SK-N-SH (cell line): ENCODE data around the gene TMEM267. TPM values are rescaled to one million over a fixed set of nuclear protein-coding genes. Genes with fewer than 3 reads are reported as not detected.

Source experiments
- CTCF ChIA-PET: fragments of 300-600, 350-600 bp; formaldehyde crosslinking; extraction: SDS; loops from one replicate; lab custom pipeline; 2021; lab: Yijun Ruan, JAX
- POLR2A ChIA-PET: fragments of 350-600 bp; sonication (Branson Sonifier 250); formaldehyde crosslinking; extraction: SDS; loops from one replicate; lab custom pipeline; 2020; ENCODE audit warnings: antibody characterized with exemption, inconsistent platforms; lab: Yijun Ruan, JAX
- DNase-seq: peaks from one replicate; pipeline ENCODE4 v3.0.0; 2012
- H2AFZ ChIP-seq: fragments of 200-600 bp; sonication (generic); 2 replicates; pipeline ENCODE4 v1.8.1; 2016; ENCODE audit warnings: antibody characterized with exemption, mild to moderate bottlenecking, low read depth
- H3F3A ChIP-seq: fragments of 200-600 bp; sonication (generic); replicated peaks from 2 replicates; pipeline ENCODE3; 2016; ENCODE audit warnings: antibody characterized with exemption, mild to moderate bottlenecking; ENCODE audit not compliant: insufficient read depth
- H3K27ac ChIP-seq, 2 experiments: fragments of 200-500 bp in 1 of 2; fragments of 200-600 bp in 1 of 2; sonication (Bioruptor generic) in 1 of 2; sonication (generic), shearing (Covaris generic) in 1 of 2; 2 replicates each; pipeline versions ENCODE4 v1.5.1 to v1.6.1; 2014 to 2016; ENCODE audit warnings: low read depth in 2 of 2, inconsistent platforms in 1 of 2, low read length in 1 of 2, mild to moderate bottlenecking in 1 of 2, mixed read lengths in 1 of 2
- H3K27me3 ChIP-seq: fragments of 200-600 bp; sonication (generic), shearing (Covaris generic); 2 replicates; pipeline ENCODE4 v1.6.1; 2016; ENCODE audit warnings: mixed run types; ENCODE audit not compliant: insufficient read depth
- H3K36me3 ChIP-seq, 2 experiments: fragments of 200-500 bp in 1 of 2; fragments of 200-600 bp in 1 of 2; sonication (Bioruptor generic) in 1 of 2; sonication (generic) in 1 of 2; replicated peaks in 1 of 2; 2 replicates each; pipeline versions ENCODE3 to v1.5.1; 2014 to 2016; ENCODE audit warnings: low read length in 1 of 2, mild to moderate bottlenecking in 1 of 2; ENCODE audit not compliant: insufficient read depth in 2 of 2, control insufficient read depth in 1 of 2
- H3K4me1 ChIP-seq, 2 experiments: fragments of 200-500 bp in 1 of 2; fragments of 200-600 bp in 1 of 2; sonication (Bioruptor generic) in 1 of 2; sonication (generic), shearing (Covaris generic) in 1 of 2; 2 replicates each; pipeline versions ENCODE4 v1.5.1 to v1.6.1; 2014 to 2016; ENCODE audit warnings: low read depth in 1 of 2, low read length in 1 of 2, mixed run types in 1 of 2; ENCODE audit not compliant: insufficient read depth in 2 of 2, control insufficient read depth in 1 of 2
- H3K4me2 ChIP-seq: fragments of 200-600 bp; sonication (generic), shearing (Covaris generic); 2 replicates; pipeline ENCODE4 v1.6.1; 2017; ENCODE audit warnings: mixed run types
- H3K4me3 ChIP-seq, 2 experiments: fragments of 200-500 bp in 1 of 2; fragments of 200-600 bp in 1 of 2; sonication (Bioruptor generic) in 1 of 2; sonication (generic), shearing (Covaris generic) in 1 of 2; 2 replicates each; pipeline versions ENCODE4 v1.5.1 to v1.8.1; 2014 to 2016; ENCODE audit warnings: low read depth in 2 of 2, inconsistent platforms in 1 of 2, low read length in 1 of 2, mild to moderate bottlenecking in 1 of 2, mixed read lengths in 1 of 2, moderate library complexity in 1 of 2
- H3K79me2 ChIP-seq: fragments of 200-600 bp; sonication (generic); 2 replicates; pipeline ENCODE4 v1.8.1; 2017; ENCODE audit warnings: mild to moderate bottlenecking; ENCODE audit not compliant: insufficient read depth
- H3K9ac ChIP-seq: fragments of 200-600 bp; sonication (generic); 2 replicates; pipeline ENCODE4 v1.6.1; 2017; ENCODE audit warnings: mixed run types
- H3K9me2 ChIP-seq: fragments of 200-600 bp; sonication (generic); 2 replicates; pipeline ENCODE4 v1.6.1; 2017; ENCODE audit warnings: mixed run types
- H3K9me3 ChIP-seq: fragments of 200-600 bp; sonication (generic); 2 replicates; pipeline ENCODE4 v1.6.1; 2017; ENCODE audit warnings: mixed run types, mild to moderate bottlenecking, moderate library complexity
- H4K20me1 ChIP-seq: fragments of 200-600 bp; sonication (generic); 2 replicates; pipeline ENCODE4 v1.6.1; 2017; ENCODE audit warnings: mild to moderate bottlenecking, mixed run types; ENCODE audit not compliant: insufficient read depth
- ELF1 ChIP-seq: IDR thresholded peaks from 2 replicates; pipeline ENCODE4 v1.4.0; 2012
- EZH2phosphoT487 ChIP-seq: fragments of 200-600 bp; sonication (generic); IDR thresholded peaks from 2 replicates; pipeline ENCODE4 v1.6.1; 2017; ENCODE audit warnings: low read depth, mixed run types, mild to moderate bottlenecking, antibody characterized with exemption, moderate library complexity, borderline replicate concordance
- FOSL2 ChIP-seq: IDR thresholded peaks from 2 replicates; pipeline ENCODE4 v1.4.0; 2012; ENCODE audit warnings: low read depth, mild to moderate bottlenecking, moderate library complexity, borderline replicate concordance
- GABPA ChIP-seq: IDR thresholded peaks from 2 replicates; pipeline ENCODE4 v1.4.0; 2012; ENCODE audit warnings: low read depth, mild to moderate bottlenecking
- GATA2 ChIP-seq: sonication (generic); formaldehyde crosslinking; IDR thresholded peaks from 2 replicates; pipeline ENCODE4 v1.5.0; 2020; ENCODE audit warnings: mild to moderate bottlenecking, missing genetic modification reagents
- MEF2A ChIP-seq: IDR thresholded peaks from 2 replicates; pipeline ENCODE4 v1.4.0; 2012; ENCODE audit warnings: low read depth, borderline replicate concordance
- NFIC ChIP-seq: IDR thresholded peaks from 2 replicates; pipeline ENCODE4 v1.4.0; 2012; ENCODE audit warnings: borderline replicate concordance
- NRF1 ChIP-seq: IDR thresholded peaks from 2 replicates; pipeline ENCODE4 v1.6.1; 2012; ENCODE audit warnings: low read depth, mild to moderate bottlenecking, low read length
- POLR2AphosphoS5 ChIP-seq: IDR thresholded peaks from 2 replicates; pipeline ENCODE4 v1.6.1; 2012; ENCODE audit warnings: low read depth, low read length
- RAD21 ChIP-seq: IDR thresholded peaks from 2 replicates; pipeline ENCODE4 v1.6.1; 2012; ENCODE audit warnings: mild to moderate bottlenecking, low read length
- RXRA ChIP-seq: IDR thresholded peaks from 2 replicates; pipeline ENCODE4 v1.4.0; 2012; ENCODE audit warnings: low read depth, mild to moderate bottlenecking, borderline replicate concordance
- SIN3A ChIP-seq: IDR thresholded peaks from 2 replicates; pipeline ENCODE4 v1.6.1; 2012; ENCODE audit warnings: low read depth, mild to moderate bottlenecking, low read length, moderate library complexity, borderline replicate concordance
- SMC3 ChIP-seq: IDR thresholded peaks from 2 replicates; pipeline ENCODE4 v1.6.1; 2012; ENCODE audit warnings: low read depth, low read length, improper control_type of control experiment
- TAF1 ChIP-seq: IDR thresholded peaks from 2 replicates; pipeline ENCODE4 v1.6.1; 2012; ENCODE audit warnings: low read depth, mild to moderate bottlenecking, low read length, moderate library complexity, borderline replicate concordance
- TCF12 ChIP-seq: IDR thresholded peaks from 2 replicates; pipeline ENCODE4 v1.4.0; 2012
- TEAD4 ChIP-seq: IDR thresholded peaks from 2 replicates; pipeline ENCODE4 v1.4.0; 2012; ENCODE audit warnings: mild to moderate bottlenecking, borderline replicate concordance; ENCODE audit not compliant: insufficient read depth
- WGBS: methylation state at CpG from one replicate; pipeline ENCODE4 v1.1.6; 2017; ENCODE audit warnings: low lambda C conversion rate; 5-methylcytosine and 5-hydroxymethylcytosine counted together
- polyA plus RNA-seq, 3 experiments: library from polyadenylated mRNA; depleted of rRNA; stranded (reverse); fragments of >200 nt; gene quantifications; 2 replicates each; pipeline ENCODE4 v1.2.3, GENCODE V29; 2012
- TF ChIP-seq, protein P1 (sequence below): fragments of 150-350 bp; IDR thresholded peaks from 2 replicates; pipeline ENCODE4 v1.6.1; 2016; ENCODE audit warnings: mild to moderate bottlenecking, low read depth, low read length
- TF ChIP-seq, protein P2 (sequence below): IDR thresholded peaks from 2 replicates; pipeline ENCODE4 v1.4.0; 2012; ENCODE audit warnings: low read depth
- TF ChIP-seq, protein P3 (sequence below): fragments of 200-600 bp; sonication (generic); IDR thresholded peaks from 2 replicates; pipeline ENCODE4 v1.6.1; 2017; ENCODE audit warnings: antibody characterized with exemption, mild to moderate bottlenecking, moderate library complexity
- TF ChIP-seq, protein P4 (sequence below): IDR thresholded peaks from 2 replicates; pipeline ENCODE4 v1.4.0; 2012; ENCODE audit warnings: low read depth, borderline replicate concordance
- TF ChIP-seq, protein P5 (sequence below): IDR thresholded peaks from 2 replicates; pipeline ENCODE4; 2012

The TMEM267 gene
- polyA plus RNA-seq, 1 of the 3 experiments (the other 2 are of a cell fraction) = 5.7 TPM

DNA sequence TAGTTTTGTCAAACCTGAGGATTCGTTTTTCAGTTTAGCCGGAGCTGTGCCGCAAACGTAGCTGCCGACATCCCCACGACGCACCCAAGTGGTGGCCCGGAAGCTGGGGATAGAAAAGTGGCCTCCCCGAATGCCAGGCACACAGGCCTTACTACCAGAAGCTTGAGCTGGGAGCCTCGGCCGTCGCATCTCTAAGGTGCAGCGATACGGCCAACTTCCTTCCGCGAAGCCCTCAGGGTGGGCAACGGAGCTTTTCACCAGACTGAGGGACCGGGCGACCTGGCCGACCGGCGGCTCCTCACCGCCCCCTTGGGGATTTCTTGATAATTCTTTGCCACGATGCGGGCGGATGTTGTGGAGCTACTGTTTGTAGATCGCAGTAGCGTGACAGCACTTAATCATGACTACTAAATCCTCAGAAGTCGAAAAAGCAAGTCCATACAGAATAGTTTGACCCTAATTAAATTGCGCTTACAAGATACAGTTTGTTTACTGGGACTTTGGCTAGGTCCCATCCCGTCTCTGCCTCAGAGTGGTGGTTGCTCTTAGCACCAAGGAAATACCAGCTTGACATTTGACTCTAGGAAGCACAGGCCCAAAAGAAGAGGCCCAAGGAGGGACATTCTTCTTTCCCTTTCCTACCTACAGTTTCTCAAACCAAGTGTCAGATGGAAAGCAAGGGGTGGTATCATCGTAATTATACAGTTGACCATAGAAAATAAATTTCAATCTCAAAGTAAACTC, 613 bp upstream of the TMEM267 start (continued):
- TF ChIP-seq, protein P1, sequence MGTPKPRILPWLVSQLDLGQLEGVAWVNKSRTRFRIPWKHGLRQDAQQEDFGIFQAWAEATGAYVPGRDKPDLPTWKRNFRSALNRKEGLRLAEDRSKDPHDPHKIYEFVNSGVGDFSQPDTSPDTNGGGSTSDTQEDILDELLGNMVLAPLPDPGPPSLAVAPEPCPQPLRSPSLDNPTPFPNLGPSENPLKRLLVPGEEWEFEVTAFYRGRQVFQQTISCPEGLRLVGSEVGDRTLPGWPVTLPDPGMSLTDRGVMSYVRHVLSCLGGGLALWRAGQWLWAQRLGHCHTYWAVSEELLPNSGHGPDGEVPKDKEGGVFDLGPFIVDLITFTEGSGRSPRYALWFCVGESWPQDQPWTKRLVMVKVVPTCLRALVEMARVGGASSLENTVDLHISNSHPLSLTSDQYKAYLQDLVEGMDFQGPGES = no peak
- no peak for TF ChIP-seq FOSL2
- no peak for TF ChIP-seq MEF2A
- TF ChIP-seq TAF1 = peak; percentile 48; the same call in 1 of the 2 replicates
- TF ChIP-seq POLR2AphosphoS5 = no peak
- no peak for TF ChIP-seq NFIC
- 0 out of 2 replicates have a peak, but pooled peaks have one; percentile 7 for TF ChIP-seq SIN3A
- TF ChIP-seq RXRA = no peak
- no peak for TF ChIP-seq EZH2phosphoT487
- peak; percentile 29; the same call in 1 of the 2 replicates for TF ChIP-seq SMC3
- peak; percentile 59 for TF ChIP-seq RAD21
- TF ChIP-seq ELF1 = peak; percentile 34; the same call in 1 of the 2 replicates
- no peak for TF ChIP-seq TCF12
- no peak for TF ChIP-seq NRF1

DNA sequence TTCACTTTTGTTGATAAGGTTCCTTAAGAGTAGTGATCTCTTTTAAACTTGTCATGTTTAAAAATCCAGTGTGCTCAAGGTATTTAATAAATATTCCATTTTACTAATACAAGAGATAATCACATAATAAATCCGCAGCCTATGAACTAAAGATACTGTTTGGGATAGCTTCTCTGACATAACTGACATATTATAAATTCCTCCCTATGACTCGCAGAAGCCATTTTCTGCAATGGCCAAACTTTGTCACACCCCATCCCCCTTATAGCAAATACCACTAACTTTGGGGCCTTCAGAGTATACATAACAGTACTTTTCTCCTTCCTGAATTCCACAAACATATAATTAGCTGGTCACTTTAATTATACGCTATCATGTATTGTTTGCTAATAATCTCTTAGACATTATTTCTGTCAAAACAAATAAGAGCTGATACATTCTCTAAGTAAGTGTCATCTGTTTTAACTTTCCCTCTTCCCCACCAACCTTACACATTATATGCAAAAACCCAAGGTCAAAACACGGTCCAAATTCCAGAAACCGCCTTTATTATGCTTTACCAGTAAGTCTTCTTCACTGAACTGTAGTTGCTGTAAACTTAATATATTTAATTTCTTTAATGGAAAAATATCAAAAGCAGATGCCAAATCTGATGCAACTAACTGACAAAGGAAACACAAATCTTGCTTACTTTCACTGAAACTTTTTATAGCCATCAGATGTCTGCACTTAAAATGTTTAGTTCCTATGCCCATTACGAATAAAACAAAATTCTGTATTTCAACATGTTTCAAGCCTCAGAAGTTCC, 971 bp downstream of the TMEM267 start:
- ChIA-PET POLR2A (interaction anchor here (2.3 kb wide), 1 partner anchor 73 kb away, joined by 12 read pairs; no protein-coding TSS in a partner anchor), CTCF (interaction anchor here (0.6 to 1.8 kb wide), 2 partner anchors 23 to 87 kb away, joined by 3 to 7 read pairs; no protein-coding TSS in a partner anchor)
- H3K36me3 ChIP-seq = peaks cover 5 to 6% of the 10 kb centered on the region in 2 experiments
- no peaks in the 10 kb centered on the region for H3K27me3 ChIP-seq
- no peaks in the 10 kb centered on the region for H4K20me1 ChIP-seq
- peak overlapping the region; percentile 79 for H2AFZ ChIP-seq
- peaks cover 0 to 7% of the 10 kb centered on the region in 2 experiments; a peak in 2 of 4 replicates for H3K4me1 ChIP-seq
- H3K4me2 ChIP-seq = peak overlapping the region; percentile 88
- no peaks in the 10 kb centered on the region for H3K9me2 ChIP-seq
- H3K27ac ChIP-seq = peak overlapping the region; percentile 91 to 92
- peaks cover 28% of the 10 kb centered on the region for H3K79me2 ChIP-seq
- DNase-seq = peak; percentile 12
- H3K4me3 ChIP-seq = peak overlapping the region; percentile 76 to 85
- peak overlapping the region; percentile 90 for H3K9ac ChIP-seq
- no peaks in the 10 kb centered on the region for H3K9me3 ChIP-seq
- H3F3A ChIP-seq = peaks cover 8% of the 10 kb centered on the region
- 18% methylated on average over 6 of the region's 6 CpGs for WGBS
- TF ChIP-seq GABPA (no peak), GATA2 (no peak), SIN3A (no peak), MEF2A (no peak), TAF1 (no peak), TEAD4 (no peak)
- TF ChIP-seq, protein P2, sequence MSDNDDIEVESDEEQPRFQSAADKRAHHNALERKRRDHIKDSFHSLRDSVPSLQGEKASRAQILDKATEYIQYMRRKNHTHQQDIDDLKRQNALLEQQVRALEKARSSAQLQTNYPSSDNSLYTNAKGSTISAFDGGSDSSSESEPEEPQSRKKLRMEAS = no peak
- TF ChIP-seq, protein P3, sequence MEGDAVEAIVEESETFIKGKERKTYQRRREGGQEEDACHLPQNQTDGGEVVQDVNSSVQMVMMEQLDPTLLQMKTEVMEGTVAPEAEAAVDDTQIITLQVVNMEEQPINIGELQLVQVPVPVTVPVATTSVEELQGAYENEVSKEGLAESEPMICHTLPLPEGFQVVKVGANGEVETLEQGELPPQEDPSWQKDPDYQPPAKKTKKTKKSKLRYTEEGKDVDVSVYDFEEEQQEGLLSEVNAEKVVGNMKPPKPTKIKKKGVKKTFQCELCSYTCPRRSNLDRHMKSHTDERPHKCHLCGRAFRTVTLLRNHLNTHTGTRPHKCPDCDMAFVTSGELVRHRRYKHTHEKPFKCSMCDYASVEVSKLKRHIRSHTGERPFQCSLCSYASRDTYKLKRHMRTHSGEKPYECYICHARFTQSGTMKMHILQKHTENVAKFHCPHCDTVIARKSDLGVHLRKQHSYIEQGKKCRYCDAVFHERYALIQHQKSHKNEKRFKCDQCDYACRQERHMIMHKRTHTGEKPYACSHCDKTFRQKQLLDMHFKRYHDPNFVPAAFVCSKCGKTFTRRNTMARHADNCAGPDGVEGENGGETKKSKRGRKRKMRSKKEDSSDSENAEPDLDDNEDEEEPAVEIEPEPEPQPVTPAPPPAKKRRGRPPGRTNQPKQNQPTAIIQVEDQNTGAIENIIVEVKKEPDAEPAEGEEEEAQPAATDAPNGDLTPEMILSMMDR = no peak
- TF ChIP-seq, protein P4, sequence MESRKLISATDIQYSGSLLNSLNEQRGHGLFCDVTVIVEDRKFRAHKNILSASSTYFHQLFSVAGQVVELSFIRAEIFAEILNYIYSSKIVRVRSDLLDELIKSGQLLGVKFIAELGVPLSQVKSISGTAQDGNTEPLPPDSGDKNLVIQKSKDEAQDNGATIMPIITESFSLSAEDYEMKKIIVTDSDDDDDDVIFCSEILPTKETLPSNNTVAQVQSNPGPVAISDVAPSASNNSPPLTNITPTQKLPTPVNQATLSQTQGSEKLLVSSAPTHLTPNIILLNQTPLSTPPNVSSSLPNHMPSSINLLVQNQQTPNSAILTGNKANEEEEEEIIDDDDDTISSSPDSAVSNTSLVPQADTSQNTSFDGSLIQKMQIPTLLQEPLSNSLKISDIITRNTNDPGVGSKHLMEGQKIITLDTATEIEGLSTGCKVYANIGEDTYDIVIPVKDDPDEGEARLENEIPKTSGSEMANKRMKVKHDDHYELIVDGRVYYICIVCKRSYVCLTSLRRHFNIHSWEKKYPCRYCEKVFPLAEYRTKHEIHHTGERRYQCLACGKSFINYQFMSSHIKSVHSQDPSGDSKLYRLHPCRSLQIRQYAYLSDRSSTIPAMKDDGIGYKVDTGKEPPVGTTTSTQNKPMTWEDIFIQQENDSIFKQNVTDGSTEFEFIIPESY = no peak
- TF ChIP-seq, protein P5, sequence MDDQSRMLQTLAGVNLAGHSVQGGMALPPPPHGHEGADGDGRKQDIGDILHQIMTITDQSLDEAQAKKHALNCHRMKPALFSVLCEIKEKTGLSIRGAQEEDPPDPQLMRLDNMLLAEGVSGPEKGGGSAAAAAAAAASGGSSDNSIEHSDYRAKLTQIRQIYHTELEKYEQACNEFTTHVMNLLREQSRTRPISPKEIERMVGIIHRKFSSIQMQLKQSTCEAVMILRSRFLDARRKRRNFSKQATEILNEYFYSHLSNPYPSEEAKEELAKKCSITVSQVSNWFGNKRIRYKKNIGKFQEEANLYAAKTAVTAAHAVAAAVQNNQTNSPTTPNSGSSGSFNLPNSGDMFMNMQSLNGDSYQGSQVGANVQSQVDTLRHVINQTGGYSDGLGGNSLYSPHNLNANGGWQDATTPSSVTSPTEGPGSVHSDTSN = no peak
